HepG2 (cell line): ENCODE measurements around the gene NCOA3. TPM values are rescaled to one million over a fixed set of nuclear protein-coding genes. Genes with fewer than 3 reads are reported as not detected.

Experiments used
- ARID2 ChIP-seq: sonication (generic); formaldehyde crosslinking; IDR thresholded peaks from 2 replicates; pipeline ENCODE4 v1.8.1; 2022; ENCODE audit warnings: mild to moderate bottlenecking, missing genetic modification reagents, borderline replicate concordance
- CREB3 ChIP-seq: sonication (generic); formaldehyde crosslinking; IDR thresholded peaks from 2 replicates; pipeline ENCODE4 v1.5.0; 2020; ENCODE audit warnings: missing genetic modification reagents
- MAF1 ChIP-seq: sonication (generic); formaldehyde crosslinking; IDR thresholded peaks from 2 replicates; pipeline ENCODE4 v1.5.0; 2020; ENCODE audit warnings: missing genetic modification reagents, borderline replicate concordance
- NR2F6 ChIP-seq, 2 experiments: IDR thresholded peaks; 2 replicates each; pipeline ENCODE4 v1.6.1; 2016; ENCODE audit warnings: antibody characterized with exemption in 1 of 2, mild to moderate bottlenecking in 1 of 2
- SIN3A ChIP-seq: IDR thresholded peaks from 2 replicates; pipeline ENCODE4 v1.6.1; 2011; ENCODE audit warnings: low read depth, mild to moderate bottlenecking, control low read depth, low read length, borderline replicate concordance
- TAF1 ChIP-seq: sonication (generic); formaldehyde crosslinking; IDR thresholded peaks from 2 replicates; pipeline ENCODE4 v1.4.0; 2020; ENCODE audit warnings: missing genetic modification reagents
- ZNF20 ChIP-seq: sonication (generic); formaldehyde crosslinking; IDR thresholded peaks from 2 replicates; pipeline ENCODE4 v1.4.0; 2020; ENCODE audit warnings: mild to moderate bottlenecking, moderate library complexity, missing genetic modification reagents
- ZNF24 ChIP-seq: fragments of 450-650 bp; IDR thresholded peaks from 2 replicates; pipeline ENCODE4 v1.6.1; 2017; ENCODE audit warnings: antibody characterized with exemption, mild to moderate bottlenecking
- ZNF30 ChIP-seq: sonication (generic); formaldehyde crosslinking; IDR thresholded peaks from 2 replicates; pipeline ENCODE4 v1.5.0; 2020; ENCODE audit warnings: mild to moderate bottlenecking, missing genetic modification reagents
- ZNF432 ChIP-seq: sonication (generic); formaldehyde crosslinking; IDR thresholded peaks from 2 replicates; pipeline ENCODE4 v1.5.0; 2020; ENCODE audit warnings: missing genetic modification reagents, mild to moderate bottlenecking, borderline replicate concordance
- ZNF501 ChIP-seq: sonication (generic); formaldehyde crosslinking; IDR thresholded peaks from 2 replicates; pipeline ENCODE4 v1.5.1; 2020; ENCODE audit warnings: mild to moderate bottlenecking, moderate library complexity, missing genetic modification reagents
- ZNF609 ChIP-seq: sonication (generic); formaldehyde crosslinking; IDR thresholded peaks from 2 replicates; pipeline ENCODE4 v1.4.0; 2020; ENCODE audit warnings: mild to moderate bottlenecking, missing genetic modification reagents, borderline replicate concordance
- ZNF740 ChIP-seq: sonication (generic); formaldehyde crosslinking; IDR thresholded peaks from 2 replicates; pipeline ENCODE4 v1.4.0; 2020; ENCODE audit warnings: missing genetic modification reagents
- ZZZ3 ChIP-seq: sonication (generic); formaldehyde crosslinking; IDR thresholded peaks from 2 replicates; pipeline ENCODE4 v1.4.0; 2020; ENCODE audit warnings: missing genetic modification reagents, mild to moderate bottlenecking, borderline replicate concordance
- polyA plus RNA-seq, 8 experiments: library from polyadenylated mRNA; depleted of rRNA in 3 of 8; stranded (reverse) in 7 of 8; unstranded in 1 of 8; fragments of >200 nt; fragmentation: Illumina TruSeq in 4 of 8; extraction: Trizol in 4 of 8; gene quantifications; 2 replicates each; pipeline versions ENCODE4 v1.2.1 to v1.2.3, GENCODE V29; 2011 to 2016; ENCODE audit warnings: low read depth in 4 of 8, missing spikeins in 1 of 8, mixed read lengths in 1 of 8; ENCODE audit not compliant: insufficient read depth in 1 of 8
- total RNA-seq, 5 experiments: library from RNA; depleted of rRNA; stranded (reverse); fragments of >200 nt; fragmentation: Illumina TruSeq; extraction: Trizol; gene quantifications; 2 replicates each; pipeline ENCODE4 v1.2.3, GENCODE V29; 2016; ENCODE audit warnings: low read depth in 1 of 5
- TF ChIP-seq, protein P1 (sequence below): sonication (generic); formaldehyde crosslinking; IDR thresholded peaks from 2 replicates; pipeline ENCODE4 v1.9.0; 2021; ENCODE audit warnings: mild to moderate bottlenecking, missing genetic modification reagents

The NCOA3 gene
- total and polyA plus RNA-seq, 2 of the 13 experiments (the other 11 are each of a cell fraction or from before 2014, with no cell fraction given) = 35.0 to 56.8 TPM

DNA sequence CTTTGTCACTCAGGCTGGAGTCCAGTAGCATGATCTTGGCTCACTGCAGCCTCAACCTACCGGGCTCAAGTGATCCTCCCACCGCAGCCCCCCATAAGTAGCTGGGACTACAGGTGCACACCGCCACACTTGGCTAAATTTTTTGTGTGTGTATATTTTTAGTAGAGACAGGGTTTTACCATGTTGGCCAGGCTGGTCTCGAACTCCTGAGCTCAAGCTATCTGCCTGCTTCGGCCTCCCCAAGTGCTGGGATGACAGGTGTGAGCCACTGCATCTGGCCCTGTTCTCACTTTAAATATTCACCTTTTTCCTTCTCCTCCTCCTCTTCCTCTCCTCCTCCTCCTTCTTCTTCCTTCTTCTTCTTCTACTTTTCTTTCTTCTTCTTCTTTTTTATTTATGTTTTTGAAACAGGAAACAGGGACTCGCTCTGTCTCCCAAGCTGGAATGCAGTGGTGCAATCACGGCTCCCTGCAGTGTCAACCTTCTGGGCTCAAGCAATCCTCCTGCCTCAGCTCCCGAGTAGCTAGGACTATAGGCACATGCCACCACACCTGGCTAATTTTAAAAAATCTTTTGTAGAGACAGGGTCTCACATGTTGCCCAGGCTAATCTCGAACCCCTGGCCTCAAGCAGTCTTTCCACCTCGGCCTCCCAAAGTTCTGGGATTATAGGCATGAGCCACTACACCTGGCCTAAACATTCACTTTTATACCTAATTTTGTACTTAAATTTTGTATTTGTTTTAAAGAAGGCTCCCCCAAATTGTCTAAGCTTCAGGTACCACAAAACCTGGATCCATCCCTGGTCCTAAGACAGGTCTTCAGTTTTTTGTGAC lies 47.2 kb upstream of the NCOA3 start (continued):
- TF ChIP-seq, protein P1, sequence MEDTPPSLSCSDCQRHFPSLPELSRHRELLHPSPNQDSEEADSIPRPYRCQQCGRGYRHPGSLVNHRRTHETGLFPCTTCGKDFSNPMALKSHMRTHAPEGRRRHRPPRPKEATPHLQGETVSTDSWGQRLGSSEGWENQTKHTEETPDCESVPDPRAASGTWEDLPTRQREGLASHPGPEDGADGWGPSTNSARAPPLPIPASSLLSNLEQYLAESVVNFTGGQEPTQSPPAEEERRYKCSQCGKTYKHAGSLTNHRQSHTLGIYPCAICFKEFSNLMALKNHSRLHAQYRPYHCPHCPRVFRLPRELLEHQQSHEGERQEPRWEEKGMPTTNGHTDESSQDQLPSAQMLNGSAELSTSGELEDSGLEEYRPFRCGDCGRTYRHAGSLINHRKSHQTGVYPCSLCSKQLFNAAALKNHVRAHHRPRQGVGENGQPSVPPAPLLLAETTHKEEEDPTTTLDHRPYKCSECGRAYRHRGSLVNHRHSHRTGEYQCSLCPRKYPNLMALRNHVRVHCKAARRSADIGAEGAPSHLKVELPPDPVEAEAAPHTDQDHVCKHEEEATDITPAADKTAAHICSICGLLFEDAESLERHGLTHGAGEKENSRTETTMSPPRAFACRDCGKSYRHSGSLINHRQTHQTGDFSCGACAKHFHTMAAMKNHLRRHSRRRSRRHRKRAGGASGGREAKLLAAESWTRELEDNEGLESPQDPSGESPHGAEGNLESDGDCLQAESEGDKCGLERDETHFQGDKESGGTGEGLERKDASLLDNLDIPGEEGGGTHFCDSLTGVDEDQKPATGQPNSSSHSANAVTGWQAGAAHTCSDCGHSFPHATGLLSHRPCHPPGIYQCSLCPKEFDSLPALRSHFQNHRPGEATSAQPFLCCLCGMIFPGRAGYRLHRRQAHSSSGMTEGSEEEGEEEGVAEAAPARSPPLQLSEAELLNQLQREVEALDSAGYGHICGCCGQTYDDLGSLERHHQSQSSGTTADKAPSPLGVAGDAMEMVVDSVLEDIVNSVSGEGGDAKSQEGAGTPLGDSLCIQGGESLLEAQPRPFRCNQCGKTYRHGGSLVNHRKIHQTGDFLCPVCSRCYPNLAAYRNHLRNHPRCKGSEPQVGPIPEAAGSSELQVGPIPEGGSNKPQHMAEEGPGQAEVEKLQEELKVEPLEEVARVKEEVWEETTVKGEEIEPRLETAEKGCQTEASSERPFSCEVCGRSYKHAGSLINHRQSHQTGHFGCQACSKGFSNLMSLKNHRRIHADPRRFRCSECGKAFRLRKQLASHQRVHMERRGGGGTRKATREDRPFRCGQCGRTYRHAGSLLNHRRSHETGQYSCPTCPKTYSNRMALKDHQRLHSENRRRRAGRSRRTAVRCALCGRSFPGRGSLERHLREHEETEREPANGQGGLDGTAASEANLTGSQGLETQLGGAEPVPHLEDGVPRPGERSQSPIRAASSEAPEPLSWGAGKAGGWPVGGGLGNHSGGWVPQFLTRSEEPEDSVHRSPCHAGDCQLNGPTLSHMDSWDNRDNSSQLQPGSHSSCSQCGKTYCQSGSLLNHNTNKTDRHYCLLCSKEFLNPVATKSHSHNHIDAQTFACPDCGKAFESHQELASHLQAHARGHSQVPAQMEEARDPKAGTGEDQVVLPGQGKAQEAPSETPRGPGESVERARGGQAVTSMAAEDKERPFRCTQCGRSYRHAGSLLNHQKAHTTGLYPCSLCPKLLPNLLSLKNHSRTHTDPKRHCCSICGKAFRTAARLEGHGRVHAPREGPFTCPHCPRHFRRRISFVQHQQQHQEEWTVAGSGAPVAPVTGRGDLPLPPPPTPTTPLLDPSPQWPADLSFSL (CRISPR knock-in tag) = no peak
- no peak; the same call in 1 of the 2 replicates for TF ChIP-seq ARID2 (CRISPR knock-in tag)
- TF ChIP-seq SIN3A = peak; percentile 25; the same call in 1 of the 2 replicates
- 0 out of 2 replicates have a peak, but pooled peaks have one; percentile 23 for TF ChIP-seq ZNF24
- no peak for TF ChIP-seq ZNF432
- peak; percentile 20; the same call in 1 of the 2 replicates for TF ChIP-seq ZNF20 (CRISPR knock-in tag)
- no peak for TF ChIP-seq ZZZ3 (CRISPR knock-in tag)
- no peak for TF ChIP-seq TAF1 (CRISPR knock-in tag)
- TF ChIP-seq MAF1 = no peak; the same call in 1 of the 2 replicates
- TF ChIP-seq ZNF30 (CRISPR knock-in tag) = no peak
- TF ChIP-seq ZNF609 = 0 out of 2 replicates have a peak, but pooled peaks have one; percentile 17
- no peak for TF ChIP-seq NR2F6 (IDR thresholded peaks at IDR 0.05)
- peak; percentile 41; the same call in 1 of the 2 replicates for TF ChIP-seq NR2F6 (CRISPR knock-in tag; IDR thresholded peaks at IDR 0.05)
- TF ChIP-seq ZNF740 (CRISPR knock-in tag) = no peak
- TF ChIP-seq ZNF501 (CRISPR knock-in tag) = 0 out of 2 replicates have a peak, but pooled peaks have one; percentile 12
- TF ChIP-seq CREB3 (CRISPR knock-in tag) = no peak
